AG09309 (cell line): ENCODE results near the gene PRKCH.

Experiments used
- DNase-seq: peaks from one replicate; pipeline ENCODE4 v3.0.0-alpha.2; 2010; ENCODE audit warnings: low read depth
- H3K4me3 ChIP-seq: 2 replicates; pipeline ENCODE4 v1.5.1; 2011; ENCODE audit warnings: mild to moderate bottlenecking, low read depth, low read length, moderate library complexity; ENCODE audit not compliant: control insufficient read depth
- TF ChIP-seq, protein P1 (sequence below): IDR thresholded peaks from 2 replicates; pipeline ENCODE4 v1.5.1; 2011; ENCODE audit warnings: mild to moderate bottlenecking, low read depth, low read length, inconsistent platforms; ENCODE audit not compliant: insufficient read depth, control insufficient read depth; ENCODE audit errors: missing control alignments

Gene PRKCH

DNA sequence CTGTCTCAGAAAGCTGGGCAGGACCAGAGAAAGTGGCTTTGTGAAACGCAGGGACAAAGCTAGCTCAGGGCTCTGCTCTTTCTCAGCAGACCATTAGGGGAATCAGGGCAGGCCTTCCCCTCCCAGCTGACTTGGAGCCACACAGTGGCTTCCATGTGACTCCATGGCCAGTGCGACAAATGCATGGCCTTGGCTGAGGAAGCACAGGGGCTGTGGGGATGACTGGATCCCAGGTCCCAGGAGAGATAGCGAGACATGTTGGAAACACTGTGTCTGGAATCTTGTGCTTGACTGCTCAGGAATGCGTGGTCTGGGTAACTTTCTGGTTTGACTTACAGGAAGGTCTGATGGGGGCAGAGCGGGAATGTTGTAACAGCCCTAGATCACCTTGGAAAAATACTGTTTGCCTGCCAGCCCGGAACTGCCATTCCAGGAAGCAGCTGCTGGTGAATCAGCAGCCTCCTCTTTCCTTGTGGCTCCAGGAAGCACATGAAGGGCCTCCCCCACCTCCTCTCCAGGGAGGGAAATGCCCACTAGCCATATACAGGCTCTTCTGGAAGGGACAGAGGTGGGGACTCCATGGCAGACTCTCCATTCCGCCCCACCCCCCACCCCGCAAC lies 240.4 kb downstream of the PRKCH start:
- TF ChIP-seq, protein P1, sequence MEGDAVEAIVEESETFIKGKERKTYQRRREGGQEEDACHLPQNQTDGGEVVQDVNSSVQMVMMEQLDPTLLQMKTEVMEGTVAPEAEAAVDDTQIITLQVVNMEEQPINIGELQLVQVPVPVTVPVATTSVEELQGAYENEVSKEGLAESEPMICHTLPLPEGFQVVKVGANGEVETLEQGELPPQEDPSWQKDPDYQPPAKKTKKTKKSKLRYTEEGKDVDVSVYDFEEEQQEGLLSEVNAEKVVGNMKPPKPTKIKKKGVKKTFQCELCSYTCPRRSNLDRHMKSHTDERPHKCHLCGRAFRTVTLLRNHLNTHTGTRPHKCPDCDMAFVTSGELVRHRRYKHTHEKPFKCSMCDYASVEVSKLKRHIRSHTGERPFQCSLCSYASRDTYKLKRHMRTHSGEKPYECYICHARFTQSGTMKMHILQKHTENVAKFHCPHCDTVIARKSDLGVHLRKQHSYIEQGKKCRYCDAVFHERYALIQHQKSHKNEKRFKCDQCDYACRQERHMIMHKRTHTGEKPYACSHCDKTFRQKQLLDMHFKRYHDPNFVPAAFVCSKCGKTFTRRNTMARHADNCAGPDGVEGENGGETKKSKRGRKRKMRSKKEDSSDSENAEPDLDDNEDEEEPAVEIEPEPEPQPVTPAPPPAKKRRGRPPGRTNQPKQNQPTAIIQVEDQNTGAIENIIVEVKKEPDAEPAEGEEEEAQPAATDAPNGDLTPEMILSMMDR, result peak; percentile 4
- DNase-seq, result peak; percentile 97
- H3K4me3 ChIP-seq, result no peak overlapping the region

DNA sequence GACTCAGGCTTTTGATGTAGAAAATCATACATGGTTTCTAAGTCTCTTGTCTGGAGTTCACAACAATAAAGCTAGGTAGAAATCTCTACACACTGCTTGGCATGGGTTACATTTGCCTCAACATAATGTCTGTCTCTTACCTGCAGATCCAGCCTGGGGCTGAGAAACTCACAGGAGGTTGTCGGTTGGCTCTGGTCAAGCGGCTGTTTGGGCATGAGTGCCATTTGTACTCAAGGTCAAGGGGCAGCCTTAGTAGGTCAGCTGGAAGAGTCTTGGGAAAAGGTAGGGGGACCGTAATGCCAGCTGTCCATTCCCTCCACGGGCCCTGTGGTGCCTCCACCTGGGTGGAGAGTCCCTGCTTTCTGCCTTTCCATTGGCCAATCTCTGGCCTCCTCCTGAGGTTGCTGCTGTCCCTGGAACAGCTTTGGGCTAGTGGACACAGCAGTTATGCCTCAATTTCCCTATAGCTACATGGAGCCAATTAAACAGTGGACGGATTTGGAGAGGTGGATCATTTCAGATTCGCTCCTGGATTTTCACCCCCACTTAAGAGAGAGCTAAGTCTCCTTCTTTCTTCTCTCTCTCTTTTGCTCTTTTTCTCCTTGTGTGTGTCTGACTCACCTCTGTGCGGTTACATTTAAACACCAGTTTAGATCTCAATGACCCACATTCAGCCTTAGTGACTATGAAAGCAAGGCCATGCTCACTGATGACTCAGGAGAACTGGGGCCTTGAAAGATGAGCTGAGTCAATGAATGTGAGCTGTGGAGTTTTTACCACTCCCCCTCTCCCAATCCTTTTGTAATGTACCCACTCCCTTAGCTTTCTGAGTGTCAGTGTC lies 241.2 kb downstream of the PRKCH start:
- DNase-seq, result peak; percentile 99
- TF ChIP-seq, protein P1, result no peak

DNA sequence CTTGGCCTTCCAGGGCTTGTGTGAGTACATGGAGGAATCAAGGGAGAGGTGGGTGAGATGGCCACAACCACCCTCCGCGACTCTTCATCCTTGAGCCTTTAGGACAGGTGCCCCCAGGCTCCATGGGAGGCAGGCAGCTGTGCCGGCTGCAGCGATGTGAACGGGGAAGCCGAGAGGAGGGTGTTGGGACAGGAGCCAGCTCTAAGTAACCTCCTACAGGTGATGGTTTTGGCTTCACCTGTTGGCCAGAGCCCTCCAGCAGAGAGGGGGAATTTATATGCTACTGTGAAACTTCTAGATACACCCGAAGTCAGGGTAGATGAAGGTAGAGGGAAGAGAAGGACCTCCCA lies 241.8 kb downstream of the PRKCH start:
- TF ChIP-seq, protein P1, result no peak
- DNase-seq, result no peak
- H3K4me3 ChIP-seq, result no peak overlapping the region

More for the DNA sequence above, 241.2 kb downstream of the PRKCH start:
- no peak overlapping the region for H3K4me3 ChIP-seq

DNA sequence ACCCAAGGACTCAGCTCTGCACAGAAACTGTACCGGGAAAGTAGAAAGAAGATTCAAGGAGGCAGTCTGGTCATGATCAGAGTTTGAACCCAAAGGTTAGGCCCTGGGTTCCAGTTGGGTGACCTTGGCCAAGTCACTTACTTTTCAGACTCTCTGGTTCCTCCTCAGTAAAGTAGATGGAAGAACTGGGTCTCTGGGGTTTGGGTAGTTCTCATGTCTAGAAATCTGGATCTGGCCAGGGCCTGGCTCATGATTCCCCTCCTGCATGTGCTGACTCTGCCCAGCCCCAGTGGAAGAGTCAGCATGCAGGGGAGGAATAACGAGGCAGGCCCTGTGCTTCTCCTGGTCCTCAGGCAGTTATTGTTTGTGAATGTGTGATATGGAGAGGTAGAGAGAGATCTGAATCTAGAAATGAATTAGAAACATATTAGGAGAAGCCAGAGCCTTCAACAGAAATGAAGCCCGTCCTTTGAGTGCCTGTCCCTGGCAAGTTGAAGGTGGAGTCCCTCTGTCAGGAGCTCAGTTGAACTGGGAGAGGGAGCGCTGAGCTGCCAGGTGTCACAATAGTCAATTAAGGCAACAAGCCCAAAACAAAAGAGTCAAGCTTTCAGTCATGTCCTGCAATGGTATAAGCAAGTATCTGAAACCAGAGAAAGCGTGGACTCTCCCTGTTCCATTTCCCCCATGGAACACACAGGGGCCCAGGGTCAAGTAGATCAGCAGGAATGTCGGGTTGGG lies 242.7 kb downstream of the PRKCH start:
- TF ChIP-seq, protein P1, result no peak
- DNase-seq, result no peak
- no peak overlapping the region for H3K4me3 ChIP-seq

DNA sequence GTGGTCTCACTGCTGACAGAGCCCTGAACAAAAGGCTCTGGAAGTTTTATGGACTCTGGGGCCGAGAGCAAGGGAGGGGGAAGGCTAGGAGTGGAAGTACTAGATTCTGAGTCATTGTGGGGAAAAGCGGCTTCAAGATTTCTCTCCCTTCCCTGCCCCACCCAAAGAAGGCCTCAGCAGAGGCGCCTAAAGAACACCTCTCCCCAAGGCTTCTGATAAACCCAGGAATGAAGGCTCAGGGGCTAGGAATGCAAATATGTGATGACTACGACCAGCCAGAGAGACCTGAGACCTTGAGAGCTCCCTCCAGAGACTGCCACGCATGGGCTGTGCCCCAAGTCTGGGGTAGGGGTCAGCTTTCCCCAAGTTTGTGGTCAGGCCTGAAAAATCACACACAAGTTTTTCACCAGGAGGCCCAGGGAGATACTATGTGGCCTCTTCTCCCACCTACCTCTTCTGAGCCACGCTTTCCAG lies 243.3 kb downstream of the PRKCH start:
- DNase-seq, result peak; percentile 86
- no peak overlapping the region for H3K4me3 ChIP-seq
- TF ChIP-seq, protein P1, result no peak

DNA sequence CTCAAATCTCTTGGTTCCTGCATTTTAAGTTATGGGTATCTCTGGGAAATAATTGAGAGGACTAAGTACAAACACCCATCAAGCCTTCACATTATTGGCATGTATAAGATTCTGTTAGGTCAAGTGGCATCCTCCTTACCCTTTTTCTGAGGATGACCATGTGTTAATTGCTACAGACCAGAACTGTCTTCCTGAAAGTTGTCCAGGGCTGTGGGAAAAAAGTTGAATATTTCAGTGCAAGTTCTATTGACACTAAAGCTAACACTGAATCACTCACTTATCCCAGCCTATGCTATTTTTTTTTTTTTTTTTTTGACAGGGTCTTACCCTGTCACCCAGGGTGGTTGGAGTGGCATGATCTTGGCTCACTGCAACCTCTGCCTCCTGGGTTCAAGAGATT lies 243.8 kb downstream of the PRKCH start:
- H3K4me3 ChIP-seq, result no peak overlapping the region

More for the DNA sequence above, 243.8 kb downstream of the PRKCH start:
- no peak for DNase-seq
- TF ChIP-seq, protein P1, result no peak
